GM12875 (cell line): Measurements from ENCODE around the gene PRKAG2.

Source experiments
- H3K4me3 ChIP-seq: one replicate; pipeline ENCODE4 v1.5.1; 2011; ENCODE audit warnings: low read depth, low read length, control low read depth
- TF ChIP-seq, protein P1 (sequence below): IDR thresholded peaks from 2 replicates; pipeline ENCODE4 v1.5.1; 2011; ENCODE audit warnings: low read depth, mild to moderate bottlenecking, control low read depth, inconsistent platforms, low read length, moderate library complexity, borderline replicate concordance; ENCODE audit not compliant: insufficient read depth

The PRKAG2 gene

DNA sequence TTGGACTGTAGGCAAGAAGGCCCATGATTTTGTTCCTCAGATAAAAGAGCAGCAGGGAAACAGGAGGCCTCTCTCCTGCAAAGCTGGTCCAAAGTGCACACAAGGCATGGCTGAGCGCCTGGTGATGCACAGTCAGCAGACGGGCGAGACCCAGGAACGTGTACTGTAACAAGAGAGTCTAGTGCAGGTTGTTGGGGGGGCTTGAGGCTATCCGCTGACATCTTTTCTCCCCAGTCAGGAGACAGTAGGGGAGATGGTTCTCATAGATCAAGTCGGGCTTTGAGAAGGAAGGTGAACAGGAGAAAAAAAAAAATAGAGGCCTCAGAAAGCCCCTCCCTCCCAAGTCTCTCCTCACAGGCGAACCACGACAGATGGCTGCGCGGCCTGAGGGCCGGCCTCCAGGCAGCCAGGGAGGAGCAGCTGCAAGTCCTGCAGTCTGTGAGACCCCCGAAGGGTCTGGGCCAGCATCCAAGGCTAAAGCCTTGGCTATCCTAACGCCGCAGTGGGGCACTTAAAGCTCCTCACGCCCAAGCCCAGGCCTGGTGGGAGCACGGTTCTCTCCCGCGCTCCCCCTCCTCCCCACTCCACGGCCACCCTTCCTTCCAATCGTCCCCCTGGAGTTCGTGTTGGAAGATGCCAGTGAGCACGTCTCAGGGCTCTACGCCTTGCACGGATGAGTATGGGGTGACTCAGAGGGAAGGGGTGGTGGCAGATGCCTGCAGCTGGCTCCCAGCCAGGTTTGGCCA is 68.3 kb downstream of the PRKAG2 start:
- TF ChIP-seq, protein P1, sequence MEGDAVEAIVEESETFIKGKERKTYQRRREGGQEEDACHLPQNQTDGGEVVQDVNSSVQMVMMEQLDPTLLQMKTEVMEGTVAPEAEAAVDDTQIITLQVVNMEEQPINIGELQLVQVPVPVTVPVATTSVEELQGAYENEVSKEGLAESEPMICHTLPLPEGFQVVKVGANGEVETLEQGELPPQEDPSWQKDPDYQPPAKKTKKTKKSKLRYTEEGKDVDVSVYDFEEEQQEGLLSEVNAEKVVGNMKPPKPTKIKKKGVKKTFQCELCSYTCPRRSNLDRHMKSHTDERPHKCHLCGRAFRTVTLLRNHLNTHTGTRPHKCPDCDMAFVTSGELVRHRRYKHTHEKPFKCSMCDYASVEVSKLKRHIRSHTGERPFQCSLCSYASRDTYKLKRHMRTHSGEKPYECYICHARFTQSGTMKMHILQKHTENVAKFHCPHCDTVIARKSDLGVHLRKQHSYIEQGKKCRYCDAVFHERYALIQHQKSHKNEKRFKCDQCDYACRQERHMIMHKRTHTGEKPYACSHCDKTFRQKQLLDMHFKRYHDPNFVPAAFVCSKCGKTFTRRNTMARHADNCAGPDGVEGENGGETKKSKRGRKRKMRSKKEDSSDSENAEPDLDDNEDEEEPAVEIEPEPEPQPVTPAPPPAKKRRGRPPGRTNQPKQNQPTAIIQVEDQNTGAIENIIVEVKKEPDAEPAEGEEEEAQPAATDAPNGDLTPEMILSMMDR, result no peak
- no peak overlapping the region for H3K4me3 ChIP-seq

DNA sequence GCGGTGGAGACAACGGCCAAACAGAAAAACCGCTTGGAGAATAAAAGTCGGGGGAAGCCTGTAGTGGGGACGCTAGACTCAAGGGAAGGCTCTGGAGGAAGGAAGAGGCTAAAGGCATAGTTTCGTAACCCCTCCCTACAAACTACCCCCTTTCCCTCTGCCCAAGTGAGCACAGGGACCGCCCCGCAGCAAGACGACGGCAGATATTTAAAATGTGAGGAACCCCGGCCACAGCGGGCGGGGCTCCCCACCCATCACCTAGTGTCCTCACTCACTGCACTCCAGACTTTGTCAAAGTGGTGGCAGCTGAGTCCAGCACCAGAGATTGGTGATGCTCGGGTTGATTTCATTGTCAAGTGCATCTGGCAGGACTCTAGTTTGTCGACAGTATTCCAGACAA is 69.1 kb downstream of the PRKAG2 start:
- H3K4me3 ChIP-seq, result no peak overlapping the region
- TF ChIP-seq, protein P1, result no peak

- TF ChIP-seq, protein P1, result no peak
- H3K4me3 ChIP-seq, result no peak overlapping the region
These were observed 69.8 kb downstream of the PRKAG2 start for GRCh38 chr7:151806952-151807775.

DNA sequence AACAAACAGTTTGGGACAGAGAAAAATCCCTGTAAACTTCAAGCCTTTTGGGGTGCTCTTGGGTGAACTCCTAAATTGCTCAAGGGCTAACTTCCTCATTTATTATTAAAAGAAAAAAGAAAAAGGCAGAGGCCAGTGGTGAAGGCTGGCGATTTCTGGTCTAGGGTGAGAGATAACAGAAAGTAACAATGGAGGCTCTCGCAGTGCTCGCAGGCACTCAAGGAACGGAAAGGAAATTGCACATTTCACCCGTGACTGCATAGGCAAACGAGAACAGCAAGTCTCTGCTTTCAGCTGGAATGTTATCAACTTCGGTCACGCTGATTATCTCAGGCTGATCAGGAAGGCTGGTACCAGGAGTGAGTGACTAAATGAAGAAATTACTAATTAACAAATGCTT is 70.7 kb downstream of the PRKAG2 start:
- H3K4me3 ChIP-seq, result no peak overlapping the region
- TF ChIP-seq, protein P1, result no peak

DNA sequence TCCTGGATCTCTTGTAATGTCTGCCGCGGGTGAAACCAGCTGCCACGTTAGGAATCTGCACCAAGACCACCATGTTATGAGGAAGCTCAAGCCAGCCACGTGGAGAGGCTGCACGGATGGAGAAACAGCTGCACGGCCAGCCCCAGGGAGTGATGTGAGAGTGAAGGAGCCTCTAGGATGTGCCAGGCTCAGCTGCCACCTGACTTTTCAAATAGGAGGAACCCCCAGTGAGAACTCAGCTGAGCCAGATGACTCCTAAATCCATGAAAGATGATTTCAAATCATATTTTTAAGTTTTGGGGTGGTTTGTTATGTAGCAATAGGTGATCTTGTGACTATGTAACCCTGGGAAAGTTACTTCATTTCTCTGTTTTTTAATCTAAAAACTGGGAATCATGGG is 71.7 kb downstream of the PRKAG2 start:
- TF ChIP-seq, protein P1, result no peak
- H3K4me3 ChIP-seq, result no peak overlapping the region

GRCh38 chr7:151804756-151805155 is 72.2 kb downstream of the PRKAG2 start:
- TF ChIP-seq, protein P1, result no peak
- no peak overlapping the region for H3K4me3 ChIP-seq
